ENCODE measurements around the gene ATXN7L3.

Gene ATXN7L3

GRCh38 chr17:44190481-44190880, 9.2 kb downstream of the ATXN7L3 start:
- no peak overlapping the region for H3K4me2 ChIP-seq
- H3K9ac ChIP-seq: no peak overlapping the region
- TF ChIP-seq CTCF (conservative IDR thresholded peaks at IDR 0.05; ENCODE audit: low read depth, low read length): no peak
- H3K79me2 ChIP-seq (ENCODE audit: insufficient read depth, low read depth): peaks cover 16% of the 10 kb centered on the region
- no peaks in the 10 kb centered on the region; the same call in 1 of the 2 replicates for H3K36me3 ChIP-seq (ENCODE audit: insufficient read depth)
- H4K20me1 ChIP-seq (ENCODE audit: insufficient read depth): no peaks in the 10 kb centered on the region
- no peak overlapping the region for H2AFZ ChIP-seq (ENCODE audit: low read depth)
- H3K27ac ChIP-seq: no peak overlapping the region
- peaks cover 12% of the 10 kb centered on the region for H3K4me1 ChIP-seq (ENCODE audit: low read depth, poor library complexity, severe bottlenecking)
- H3K27me3 ChIP-seq (ENCODE audit: insufficient read depth, low read depth): no peaks in the 10 kb centered on the region
- no peak overlapping the region for H3K4me3 ChIP-seq (IDR thresholded peaks at IDR 0.05; ENCODE audit: insufficient read depth, low read depth, low read length)

GRCh38 chr17:44188576-44189403, 10.9 kb downstream of the ATXN7L3 start:
- Histone ChIP-seq H3K79me2 (ENCODE audit: insufficient read depth, low read depth) (peaks cover 33% of the 10 kb centered on the region), H3K27ac (no peak overlapping the region), H3K4me2 (no peak overlapping the region; the same call in 1 of the 2 replicates), H3K4me3 (IDR thresholded peaks at IDR 0.05; ENCODE audit: insufficient read depth, low read depth, low read length) (no peak overlapping the region), H3K4me1 (ENCODE audit: low read depth, poor library complexity, severe bottlenecking) (peaks cover 29% of the 10 kb centered on the region), H3K9ac (no peak overlapping the region), H4K20me1 (ENCODE audit: insufficient read depth) (no peaks in the 10 kb centered on the region), H2AFZ (ENCODE audit: low read depth) (no peak overlapping the region), H3K27me3 (ENCODE audit: insufficient read depth, low read depth) (no peaks in the 10 kb centered on the region), H3K36me3 (ENCODE audit: insufficient read depth) (no peaks in the 10 kb centered on the region; the same call in 1 of the 2 replicates)
- no peak for TF ChIP-seq CTCF (conservative IDR thresholded peaks at IDR 0.05; ENCODE audit: low read depth, low read length)

- H2AFZ ChIP-seq (ENCODE audit: low read depth): peak overlapping the region; percentile 49
- peaks cover 43% of the 10 kb centered on the region for H3K4me1 ChIP-seq (ENCODE audit: low read depth, poor library complexity, severe bottlenecking)
- peak overlapping the region; percentile 35 for H3K27ac ChIP-seq
- no peak for TF ChIP-seq CTCF (conservative IDR thresholded peaks at IDR 0.05; ENCODE audit: low read depth, low read length)
- no peaks in the 10 kb centered on the region for H3K27me3 ChIP-seq (ENCODE audit: insufficient read depth, low read depth)
- no peaks in the 10 kb centered on the region for H4K20me1 ChIP-seq (ENCODE audit: insufficient read depth)
- H3K9ac ChIP-seq: peak overlapping the region; percentile 33; the same call in 1 of the 2 replicates
- H3K4me3 ChIP-seq (IDR thresholded peaks at IDR 0.05; ENCODE audit: insufficient read depth, low read depth, low read length): no peak overlapping the region
- H3K4me2 ChIP-seq: peak overlapping the region; percentile 91
- H3K36me3 ChIP-seq (ENCODE audit: insufficient read depth): peaks cover under 1% of the 10 kb centered on the region; the same call in 1 of the 2 replicates
- peaks cover 48% of the 10 kb centered on the region for H3K79me2 ChIP-seq (ENCODE audit: insufficient read depth, low read depth)
Observed at GRCh38 chr17:44187131-44187899, 12.4 kb downstream of the ATXN7L3 start.

GRCh38 chr17:44186307-44187130, 13.2 kb downstream of the ATXN7L3 start, which contains the start of gene TMUB2:
TSS of gene TMUB2 (plus strand) at chr17:44186972. CDS start at chr17:44187709, 737 bp downstream.
- Histone ChIP-seq H3K9ac (peak within 1 kb of the TSS; percentile 72), H3K4me1 (ENCODE audit: low read depth, poor library complexity, severe bottlenecking) (peaks cover 50% of the 10 kb centered on the region), H3K4me3 (IDR thresholded peaks at IDR 0.05; ENCODE audit: insufficient read depth, low read depth, low read length) (no peak within 1 kb of the TSS), H3K27me3 (ENCODE audit: insufficient read depth, low read depth) (no peaks in the 10 kb centered on the region), H3K79me2 (ENCODE audit: insufficient read depth, low read depth) (peaks cover 54% of the 10 kb centered on the region), H2AFZ (ENCODE audit: low read depth) (peak within 1 kb of the TSS; percentile 49), H3K4me2 (peak within 1 kb of the TSS; percentile 91), H4K20me1 (ENCODE audit: insufficient read depth) (no peaks in the 10 kb centered on the region), H3K27ac (peak within 1 kb of the TSS; percentile 67), H3K36me3 (ENCODE audit: insufficient read depth) (peaks cover 9% of the 10 kb centered on the region; the same call in 1 of the 2 replicates)
- no peak for TF ChIP-seq CTCF (conservative IDR thresholded peaks at IDR 0.05; ENCODE audit: low read depth, low read length)

Data from KMS-11 (cell line).